ENCODE results near the gene UBAC1. TPM values are rescaled to one million over a fixed set of nuclear protein-coding genes. Genes with fewer than 3 reads are reported as not detected.

UBAC1 gene
- total and polyA plus RNA-seq, 9 of the 15 experiments (the other 6 are each of a cell fraction or from before 2014, with no cell fraction given) = 94.0 to 399 (median 228) TPM

DNA sequence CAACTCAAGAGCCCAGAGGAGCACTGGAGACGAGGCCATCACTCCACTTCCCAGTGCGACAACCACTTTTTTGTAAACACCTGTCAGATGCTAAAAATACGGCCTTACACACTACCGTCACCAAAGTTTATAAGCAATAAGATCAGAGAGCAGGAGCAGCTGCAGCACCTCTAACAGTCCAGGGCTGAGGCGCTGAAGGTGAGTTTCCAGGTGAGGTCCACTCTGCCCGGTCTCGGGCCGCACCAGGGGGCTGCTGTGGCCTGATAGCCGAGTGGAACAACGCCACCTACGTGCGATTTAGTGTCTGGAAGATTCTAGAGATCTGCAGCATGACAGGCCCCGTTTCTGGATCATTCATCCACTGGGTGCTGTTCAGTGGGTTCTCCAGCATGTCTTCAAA lies 28.1 kb downstream of the UBAC1 start:
- POLR2A ChIA-PET = interaction anchor here (2.7 kb wide), 1 partner anchor 11 kb away, joined by 16 read pairs; no protein-coding TSS in a partner anchor
- CTCF ChIA-PET (ENCODE audit: low intra/inter-chr PET ratio) = no interaction called here
- 96% methylated on average over 13 of the region's 13 CpGs for WGBS (ENCODE audit: insufficient coverage, low coverage, missing lambda C conversion rate)
- ATAC-seq = no peak
- no peak overlapping the region for H3K4me3 ChIP-seq
- DNase-seq (ENCODE audit: extremely low read depth in 1 of 4, low spot score in 3 of 4) = no peak
- H4K20me1 ChIP-seq (replicated peaks; ENCODE audit: control insufficient read depth, insufficient read depth, low read length) = peaks cover 42% of the 10 kb centered on the region; the same call in 1 of the 2 replicates
- H3K9ac ChIP-seq (ENCODE audit: insufficient read depth in 1 of 2, low read depth in 2 of 2, low read length in 2 of 2) = no peak overlapping the region
- TSS peak; percentile 47 for BruUV-seq (replicated peaks)
- peaks cover 3% of the 10 kb centered on the region for H3K9me1 ChIP-seq (ENCODE audit: control insufficient read depth, insufficient read depth, low read length)
- in situ Hi-C loops (cut with MboI) = no loop called here
- peaks cover 96% of the 10 kb centered on the region for H3K36me3 ChIP-seq (ENCODE audit: control insufficient read depth, insufficient read depth, low read length)
- H3K9me3 ChIP-seq (replicated peaks; ENCODE audit: control insufficient read depth, insufficient read depth, low read depth, low read length) = no peaks in the 10 kb centered on the region
- intact Hi-C loops (cut with micrococcal nuclease) = no loop called here
- peaks cover 79% of the 10 kb centered on the region for H3K79me2 ChIP-seq (ENCODE audit: control insufficient read depth, insufficient read depth, low read length)
- peaks cover 0 to 45% of the 10 kb centered on the region in 2 experiments; a peak in 1 of 5 replicates for H3K4me1 ChIP-seq (replicated peaks in 1 of 2; ENCODE audit: control insufficient read depth in 2 of 2, insufficient read depth in 2 of 2, low read length in 2 of 2)
- no peak overlapping the region for H3K27ac ChIP-seq (ENCODE audit: extremely low read depth, low read depth, low read length)
- TF ChIP-seq BMI1 (IDR thresholded peaks at IDR 0.05; ENCODE audit: low read length) = no peak
- TF ChIP-seq, protein P1, sequence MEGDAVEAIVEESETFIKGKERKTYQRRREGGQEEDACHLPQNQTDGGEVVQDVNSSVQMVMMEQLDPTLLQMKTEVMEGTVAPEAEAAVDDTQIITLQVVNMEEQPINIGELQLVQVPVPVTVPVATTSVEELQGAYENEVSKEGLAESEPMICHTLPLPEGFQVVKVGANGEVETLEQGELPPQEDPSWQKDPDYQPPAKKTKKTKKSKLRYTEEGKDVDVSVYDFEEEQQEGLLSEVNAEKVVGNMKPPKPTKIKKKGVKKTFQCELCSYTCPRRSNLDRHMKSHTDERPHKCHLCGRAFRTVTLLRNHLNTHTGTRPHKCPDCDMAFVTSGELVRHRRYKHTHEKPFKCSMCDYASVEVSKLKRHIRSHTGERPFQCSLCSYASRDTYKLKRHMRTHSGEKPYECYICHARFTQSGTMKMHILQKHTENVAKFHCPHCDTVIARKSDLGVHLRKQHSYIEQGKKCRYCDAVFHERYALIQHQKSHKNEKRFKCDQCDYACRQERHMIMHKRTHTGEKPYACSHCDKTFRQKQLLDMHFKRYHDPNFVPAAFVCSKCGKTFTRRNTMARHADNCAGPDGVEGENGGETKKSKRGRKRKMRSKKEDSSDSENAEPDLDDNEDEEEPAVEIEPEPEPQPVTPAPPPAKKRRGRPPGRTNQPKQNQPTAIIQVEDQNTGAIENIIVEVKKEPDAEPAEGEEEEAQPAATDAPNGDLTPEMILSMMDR (IDR thresholded peaks at IDR 0.05 in 2 of 3, conservative IDR thresholded peaks at IDR 0.05 in 1 of 3; ENCODE audit: insufficient read depth in 2 of 3, low read depth in 1 of 3, low read length in 3 of 3) = 0 out of 6 replicates have a peak, but pooled peaks of 1 of the 3 experiments have one; percentile 1
- TF ChIP-seq, protein P2, sequence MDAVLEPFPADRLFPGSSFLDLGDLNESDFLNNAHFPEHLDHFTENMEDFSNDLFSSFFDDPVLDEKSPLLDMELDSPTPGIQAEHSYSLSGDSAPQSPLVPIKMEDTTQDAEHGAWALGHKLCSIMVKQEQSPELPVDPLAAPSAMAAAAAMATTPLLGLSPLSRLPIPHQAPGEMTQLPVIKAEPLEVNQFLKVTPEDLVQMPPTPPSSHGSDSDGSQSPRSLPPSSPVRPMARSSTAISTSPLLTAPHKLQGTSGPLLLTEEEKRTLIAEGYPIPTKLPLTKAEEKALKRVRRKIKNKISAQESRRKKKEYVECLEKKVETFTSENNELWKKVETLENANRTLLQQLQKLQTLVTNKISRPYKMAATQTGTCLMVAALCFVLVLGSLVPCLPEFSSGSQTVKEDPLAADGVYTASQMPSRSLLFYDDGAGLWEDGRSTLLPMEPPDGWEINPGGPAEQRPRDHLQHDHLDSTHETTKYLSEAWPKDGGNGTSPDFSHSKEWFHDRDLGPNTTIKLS (IDR thresholded peaks at IDR 0.05; ENCODE audit: borderline replicate concordance, low read depth) = no peak
- H2AFZ ChIP-seq (ENCODE audit: low read depth, low read length) = no peak overlapping the region
- no peak overlapping the region for H3K4me2 ChIP-seq (ENCODE audit: insufficient read depth, low read length)
- FAIRE-seq = peak; percentile 52
- H3K27me3 ChIP-seq (ENCODE audit: control insufficient read depth in 2 of 2, insufficient read depth in 2 of 2, low read length in 2 of 2) = no peaks in the 10 kb centered on the region
